Kidney (tissue), 14 donors: ENCODE results near the gene CCSER1. TPM values are rescaled to one million over a fixed set of nuclear protein-coding genes. Genes with fewer than 3 reads are reported as not detected.

Experiments
- DNase-seq, 5 donors: peaks; one replicate each; pipeline ENCODE4 v3.0.0-alpha.2; 2013 to 2020
- FAIRE-seq: peaks from 2 replicates; lab custom pipeline; 2012; peaks lifted over from hg19 to GRCh38; lab: Jason Lieb, UNC
- H3K27ac ChIP-seq, 2 donors: one replicate each; pipeline ENCODE4 v1.7.0; 2013; ENCODE audit warnings: low read depth in 2 of 2, low read length in 2 of 2, inconsistent platforms in 1 of 2
- H3K27me3 ChIP-seq: one replicate; pipeline ENCODE4 v1.7.1; 2013; ENCODE audit warnings: low read length, inconsistent platforms; ENCODE audit not compliant: control insufficient read depth, insufficient read depth
- H3K36me3 ChIP-seq, 3 donors: one replicate each; pipeline versions ENCODE4 v1.7.0 to v1.7.1; 2013; ENCODE audit warnings: low read length in 3 of 3, control low read depth in 1 of 3, inconsistent platforms in 1 of 3; ENCODE audit not compliant: insufficient read depth in 3 of 3, control insufficient read depth in 2 of 3
- H3K4me1 ChIP-seq, 3 donors: one replicate each; pipeline versions ENCODE4 v1.7.0 to v1.7.1; 2013; ENCODE audit warnings: low read length in 3 of 3, inconsistent platforms in 1 of 3, low read depth in 1 of 3; ENCODE audit not compliant: control insufficient read depth in 2 of 3, insufficient read depth in 2 of 3
- H3K4me3 ChIP-seq, 3 donors: one replicate each; pipeline versions ENCODE4 v1.7.0 to v1.8.1; 2013; ENCODE audit warnings: low read length in 3 of 3, control low read depth in 1 of 3, inconsistent platforms in 1 of 3
- H3K9ac ChIP-seq, 3 donors: one replicate each; pipeline versions ENCODE4 v1.7.0 to v1.7.1; 2013; ENCODE audit warnings: low read length in 3 of 3, control low read depth in 1 of 3, inconsistent platforms in 1 of 3
- H3K9me3 ChIP-seq, 3 donors: one replicate each; pipeline versions ENCODE4 v1.7.0 to v1.7.1; 2013; ENCODE audit warnings: low read length in 3 of 3, control low read depth in 1 of 3, inconsistent platforms in 1 of 3; ENCODE audit not compliant: control insufficient read depth in 2 of 3, insufficient read depth in 1 of 3
- intact Hi-C: fragments of 100-400 bp; cut with DNase I; formaldehyde crosslinking; loops from one replicate; pipeline ENCODE4 v1.11.1; 2022
- polyA plus RNA-seq: library from polyadenylated mRNA; stranded (reverse); fragments of 350-450 nt; fragmentation: Illumina TruSeq; extraction: RNeasy Lipid Tissue Mini Kit (QIAGEN cat#74804); gene quantifications from one replicate; pipeline ENCODE4 v1.2.3, GENCODE V29; 2014; ENCODE audit warnings: low read depth, low replicate concordance; ENCODE audit not compliant: insufficient read depth
- total RNA-seq: library from RNA; stranded (reverse); fragmentation: NEBNext Ultra II Directional; extraction: Animal tissue kit (Norgen Biotek cat#: 25700); gene quantifications from one replicate; pipeline ENCODE4 v1.2.1, GENCODE V29; 2021
- TF ChIP-seq, protein P1 (sequence below): IDR thresholded peaks from 3 replicates; pipeline ENCODE4 v1.5.1; 2012; ENCODE audit warnings: mild to moderate bottlenecking, moderate library complexity, borderline replicate concordance; ENCODE audit not compliant: insufficient read depth; ENCODE audit errors: extremely low read depth
- donor health status: control.
- donor health status: control.
- donor health status: control.
- donor health status: control.
- donor health status: control.
- donor health status: DM: yes; HTN: yes; CAD: no.
- donor health status: Normal renal cell carcinoma (clear cell type).

CCSER1 gene
- total and polyA plus RNA-seq, 2 donors from 2014 or later = 4.2 to 26.8 TPM

DNA sequence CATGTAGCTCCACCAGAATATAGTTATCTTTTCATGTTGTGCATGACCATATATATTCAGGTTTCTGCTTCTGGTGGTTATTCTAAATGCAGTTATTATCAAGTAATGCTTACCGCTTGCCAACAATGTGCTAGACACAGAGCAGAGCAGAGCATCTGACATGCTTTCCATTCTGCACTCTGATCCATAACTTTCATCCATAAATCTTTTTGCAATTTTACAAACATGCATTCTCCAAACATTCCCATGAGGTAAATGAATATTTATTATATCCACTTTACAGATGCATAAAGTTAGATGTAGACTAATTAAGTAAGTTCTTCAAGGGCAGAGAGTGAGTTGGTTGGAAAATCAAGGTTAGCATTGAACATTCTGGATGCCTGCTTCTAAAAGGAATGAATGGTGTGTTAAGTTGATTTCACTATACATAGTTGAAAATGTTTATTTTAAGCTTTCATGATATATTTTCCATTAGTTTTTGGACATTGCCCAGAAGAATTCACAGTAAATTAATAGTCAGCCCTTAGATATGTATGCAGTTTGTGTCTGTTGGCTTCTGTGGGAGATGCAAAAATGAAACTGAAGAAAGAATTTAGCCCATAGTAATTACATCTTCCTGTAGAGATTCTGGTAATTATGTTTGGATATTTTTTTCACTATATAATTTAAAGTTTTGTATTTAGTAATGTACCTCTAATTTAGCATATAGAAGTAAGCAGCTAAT is 867.8 kb downstream of the CCSER1 start:
- Histone ChIP-seq H3K9ac (no peak overlapping the region), H3K36me3 (no peaks in the 10 kb centered on the region), H3K27ac (no peak overlapping the region), H3K4me3 (no peak overlapping the region), H3K27me3 (no peaks in the 10 kb centered on the region), H3K9me3 (no peaks in the 10 kb centered on the region), H3K4me1 (no peaks in the 10 kb centered on the region)
- DNase-seq (peak in 1 of 5 donors; percentile 18), FAIRE-seq (no peak)
- intact Hi-C loops = no loop called here
- TF ChIP-seq, protein P1, sequence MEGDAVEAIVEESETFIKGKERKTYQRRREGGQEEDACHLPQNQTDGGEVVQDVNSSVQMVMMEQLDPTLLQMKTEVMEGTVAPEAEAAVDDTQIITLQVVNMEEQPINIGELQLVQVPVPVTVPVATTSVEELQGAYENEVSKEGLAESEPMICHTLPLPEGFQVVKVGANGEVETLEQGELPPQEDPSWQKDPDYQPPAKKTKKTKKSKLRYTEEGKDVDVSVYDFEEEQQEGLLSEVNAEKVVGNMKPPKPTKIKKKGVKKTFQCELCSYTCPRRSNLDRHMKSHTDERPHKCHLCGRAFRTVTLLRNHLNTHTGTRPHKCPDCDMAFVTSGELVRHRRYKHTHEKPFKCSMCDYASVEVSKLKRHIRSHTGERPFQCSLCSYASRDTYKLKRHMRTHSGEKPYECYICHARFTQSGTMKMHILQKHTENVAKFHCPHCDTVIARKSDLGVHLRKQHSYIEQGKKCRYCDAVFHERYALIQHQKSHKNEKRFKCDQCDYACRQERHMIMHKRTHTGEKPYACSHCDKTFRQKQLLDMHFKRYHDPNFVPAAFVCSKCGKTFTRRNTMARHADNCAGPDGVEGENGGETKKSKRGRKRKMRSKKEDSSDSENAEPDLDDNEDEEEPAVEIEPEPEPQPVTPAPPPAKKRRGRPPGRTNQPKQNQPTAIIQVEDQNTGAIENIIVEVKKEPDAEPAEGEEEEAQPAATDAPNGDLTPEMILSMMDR = no peak

DNA sequence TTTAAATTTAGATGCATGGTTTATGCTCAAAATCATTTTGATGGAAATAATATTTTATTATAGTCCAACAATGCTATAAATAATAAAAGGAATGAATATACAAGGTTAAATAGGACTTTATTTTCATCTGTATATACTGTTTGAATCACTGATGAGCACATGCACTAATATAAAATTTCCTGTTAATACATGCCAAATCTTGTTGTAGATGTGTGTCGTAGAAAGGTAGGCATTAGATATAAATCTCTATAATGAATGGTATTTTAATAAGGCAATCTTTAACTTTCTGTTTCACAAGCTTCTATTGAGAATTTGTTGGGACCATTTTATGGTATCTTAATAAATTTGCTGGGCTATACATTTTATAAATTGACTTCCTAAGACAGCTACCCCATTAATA is 868.8 kb downstream of the CCSER1 start:
- FAIRE-seq (no peak), DNase-seq (no peak)
- no peak overlapping the region for H3K4me3 ChIP-seq
- H3K9me3 ChIP-seq = no peaks in the 10 kb centered on the region
- H3K27me3 ChIP-seq = no peaks in the 10 kb centered on the region
- H3K9ac ChIP-seq = no peak overlapping the region
- no peaks in the 10 kb centered on the region for H3K4me1 ChIP-seq
- intact Hi-C loops = no loop called here
- no peak overlapping the region for H3K27ac ChIP-seq
- TF ChIP-seq, protein P1 = no peak
- H3K36me3 ChIP-seq = no peaks in the 10 kb centered on the region

DNA sequence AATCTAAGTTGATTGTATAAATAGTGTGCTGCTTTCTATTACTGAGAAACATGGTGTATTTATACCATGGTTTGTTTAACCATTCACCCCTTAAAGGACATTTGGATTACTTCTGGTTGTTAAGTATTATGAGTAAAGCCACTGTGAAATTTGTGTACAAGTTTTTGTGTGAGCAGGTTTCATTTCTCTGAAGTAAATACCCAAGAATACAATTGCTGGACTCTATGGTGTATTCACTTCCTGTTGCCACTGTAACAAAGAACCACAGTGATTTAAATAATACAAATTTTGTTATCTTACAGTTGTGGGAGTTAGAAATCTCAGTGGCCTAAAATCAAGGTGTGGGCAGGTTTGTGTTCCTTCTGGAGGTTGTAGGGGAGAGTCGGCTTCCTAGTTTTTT is 869.6 kb downstream of the CCSER1 start:
- TF ChIP-seq, protein P1 = no peak
- no peaks in the 10 kb centered on the region for H3K9me3 ChIP-seq
- H3K36me3 ChIP-seq = no peaks in the 10 kb centered on the region
- H3K27ac ChIP-seq = no peak overlapping the region
- no peak overlapping the region for H3K4me3 ChIP-seq
- H3K4me1 ChIP-seq = no peaks in the 10 kb centered on the region
- H3K27me3 ChIP-seq = no peaks in the 10 kb centered on the region
- no peak for FAIRE-seq
- intact Hi-C loops = no loop called here
- no peak for DNase-seq
- no peak overlapping the region for H3K9ac ChIP-seq
